ENCODE data around the gene CHID1.
A peak's percentile ranks its signal among the peaks of the same experiment; 100 is the strongest.

Gene CHID1

GRCh38 chr11:831961-832528, 78.6 kb downstream of the CHID1 start:
- TF ChIP-seq CTCF (IDR thresholded peaks at IDR 0.05; ENCODE audit: borderline replicate concordance, control extremely low read depth, extremely low read depth, insufficient read depth, missing control alignments): no peak
- in situ Hi-C loops (cut with MboI; ENCODE audit: low sequenced_read_pairs, unreplicated experiment): no loop called here
- DNase-seq (ENCODE audit: low spot score): no peak

- no peak for TF ChIP-seq CTCF (IDR thresholded peaks at IDR 0.05; ENCODE audit: borderline replicate concordance, control extremely low read depth, extremely low read depth, insufficient read depth, missing control alignments)
- no peak for DNase-seq (ENCODE audit: low spot score)
- in situ Hi-C loops (cut with MboI; ENCODE audit: low sequenced_read_pairs, unreplicated experiment): no loop called here
Measured at GRCh38 chr11:831118-831864, 79.3 kb downstream of the CHID1 start.

- in situ Hi-C loops (cut with MboI; ENCODE audit: low sequenced_read_pairs, unreplicated experiment): no loop called here
- peak; percentile 86 for DNase-seq (ENCODE audit: low spot score)
- TF ChIP-seq CTCF (IDR thresholded peaks at IDR 0.05; ENCODE audit: borderline replicate concordance, control extremely low read depth, extremely low read depth, insufficient read depth, missing control alignments): no peak
Measured at GRCh38 chr11:830295-831117, 80.1 kb downstream of the CHID1 start.

- TF ChIP-seq CTCF (IDR thresholded peaks at IDR 0.05; ENCODE audit: borderline replicate concordance, control extremely low read depth, extremely low read depth, insufficient read depth, missing control alignments): no peak
- in situ Hi-C loops (cut with MboI; ENCODE audit: low sequenced_read_pairs, unreplicated experiment): no loop called here
- DNase-seq (ENCODE audit: low spot score): no peak
Measured at GRCh38 chr11:829847-830294, 80.7 kb downstream of the CHID1 start.

GRCh38 chr11:829176-829846, 81.3 kb downstream of the CHID1 start:
- TF ChIP-seq CTCF (IDR thresholded peaks at IDR 0.05; ENCODE audit: borderline replicate concordance, control extremely low read depth, extremely low read depth, insufficient read depth, missing control alignments): no peak
- DNase-seq (ENCODE audit: low spot score): no peak
- in situ Hi-C loops (cut with MboI; ENCODE audit: low sequenced_read_pairs, unreplicated experiment): no loop called here

- in situ Hi-C loops (cut with MboI; ENCODE audit: low sequenced_read_pairs, unreplicated experiment): no loop called here
- DNase-seq (ENCODE audit: low spot score): no peak
- no peak for TF ChIP-seq CTCF (IDR thresholded peaks at IDR 0.05; ENCODE audit: borderline replicate concordance, control extremely low read depth, extremely low read depth, insufficient read depth, missing control alignments)
Measured at GRCh38 chr11:828506-829175, 82.0 kb downstream of the CHID1 start.

Data from GM13976 (cell line).